ENCODE data around the gene SLC1A1. TPM values are rescaled to one million over a fixed set of nuclear protein-coding genes. Genes with fewer than 3 reads are reported as not detected.

Gene SLC1A1
- total and polyA plus RNA-seq, 2 of the 13 experiments (the other 11 are each of a cell fraction or from before 2014, with no cell fraction given), result not detected

- in situ Hi-C loops (cut with HindIII; ENCODE audit: extremely low pct_ligation_motif_present, low pct_unique_long_range_greater_than_20kb), result no loop called here
- WGBS (ENCODE audit: low lambda C conversion rate), result 0% methylated on average over 1 of the region's 1 CpG
- H3K27me3 ChIP-seq (ENCODE audit: control insufficient read depth in 1 of 2, insufficient read depth in 2 of 2, low read length in 2 of 2), result peaks cover 0 to 13% of the 10 kb centered on the region in 2 experiments; a peak in 3 of 5 replicates
- no peaks in the 10 kb centered on the region for H3K4me1 ChIP-seq (ENCODE audit: insufficient read depth, low read length)
- intact Hi-C loops (cut with micrococcal nuclease; ENCODE audit: unreplicated experiment), result no loop called here
- ATAC-seq (no peak), DNase-seq (ENCODE audit: low spot score) (no peak), FAIRE-seq (no peak)
- no peak overlapping the region for H3K4me3 ChIP-seq (replicated peaks in 1 of 3; ENCODE audit: insufficient read depth in 1 of 3, low read depth in 2 of 3, low read length in 3 of 3)
- TF ChIP-seq HDAC2 (CRISPR knock-in tag; IDR thresholded peaks at IDR 0.05) (no peak), MIER3 (CRISPR knock-in tag; IDR thresholded peaks at IDR 0.05; ENCODE audit: borderline replicate concordance) (no peak), ZNF775 (CRISPR knock-in tag; IDR thresholded peaks at IDR 0.05; ENCODE audit: borderline replicate concordance) (no peak), GTF2F1 (IDR thresholded peaks at IDR 0.05; ENCODE audit: low read length) (no peak), ZNF510 (CRISPR knock-in tag; IDR thresholded peaks at IDR 0.05; ENCODE audit: low read depth) (no peak), POLR2G (IDR thresholded peaks at IDR 0.05; ENCODE audit: low read depth, low read length) (no peak), FOXO1 (CRISPR knock-in tag; IDR thresholded peaks at IDR 0.05) (no peak), CHD4 (IDR thresholded peaks at IDR 0.05; ENCODE audit: borderline replicate concordance, low read length) (no peak), ZNF710 (CRISPR knock-in tag; IDR thresholded peaks at IDR 0.05; ENCODE audit: borderline replicate concordance) (no peak), ZNF746 (CRISPR knock-in tag; IDR thresholded peaks at IDR 0.05) (no peak), NCOA2 (CRISPR knock-in tag; IDR thresholded peaks at IDR 0.05) (no peak), PLSCR1 (CRISPR knock-in tag; IDR thresholded peaks at IDR 0.05; ENCODE audit: borderline replicate concordance) (no peak)
- H2AFZ ChIP-seq (ENCODE audit: low read length), result no peak overlapping the region
- ChIA-PET CTCF (ENCODE audit: low intra/inter-chr PET ratio, low total read pairs) (no interaction called here), POLR2A (no interaction called here)
- H4K20me1 ChIP-seq (ENCODE audit: insufficient read depth, low read length), result no peaks in the 10 kb centered on the region
- no peaks in the 10 kb centered on the region for H3K9me3 ChIP-seq (ENCODE audit: low read length)
- no peaks in the 10 kb centered on the region for H3K36me3 ChIP-seq (replicated peaks in 1 of 2; ENCODE audit: control insufficient read depth in 1 of 2, insufficient read depth in 2 of 2, low read length in 2 of 2)
- H3K9ac ChIP-seq (ENCODE audit: insufficient read depth, low read depth, low read length), result no peak overlapping the region
- H3K27ac ChIP-seq (ENCODE audit: extremely low read length, insufficient read depth, low read length), result no peak overlapping the region
- no TSS peak for BruUV-seq (replicated peaks)
- no peak overlapping the region for H3K4me2 ChIP-seq (ENCODE audit: low read depth, low read length)
- no peaks in the 10 kb centered on the region for H3K79me2 ChIP-seq (ENCODE audit: insufficient read depth, low read length)
These were observed 7.1 kb downstream of the SLC1A1 start for GRCh38 chr9:4497395-4497794.
